Activated CD4-positive, alpha-beta T cell treated with anti-CD3 and anti-CD28 coated beads, Interleukin-2, Interleukin-6, amounts not matched to agents 100 ng/mL and 50 ng/mL, durations not matched to agents 16 hours and 8 hours (primary cell): ENCODE results near the gene C3orf20.
A peak's percentile ranks its signal among the peaks of the same experiment; 100 is the strongest.
"Not testable (repeated sequence)": the region's sequence is repeated elsewhere in the genome, so short reads cannot be mapped to it uniquely, and the experiment has no call there.

ENCODE experiments used
- DNase-seq: peaks from one replicate; pipeline ENCODE4 v3.0.0-alpha.2; 2020

The C3orf20 gene

DNA sequence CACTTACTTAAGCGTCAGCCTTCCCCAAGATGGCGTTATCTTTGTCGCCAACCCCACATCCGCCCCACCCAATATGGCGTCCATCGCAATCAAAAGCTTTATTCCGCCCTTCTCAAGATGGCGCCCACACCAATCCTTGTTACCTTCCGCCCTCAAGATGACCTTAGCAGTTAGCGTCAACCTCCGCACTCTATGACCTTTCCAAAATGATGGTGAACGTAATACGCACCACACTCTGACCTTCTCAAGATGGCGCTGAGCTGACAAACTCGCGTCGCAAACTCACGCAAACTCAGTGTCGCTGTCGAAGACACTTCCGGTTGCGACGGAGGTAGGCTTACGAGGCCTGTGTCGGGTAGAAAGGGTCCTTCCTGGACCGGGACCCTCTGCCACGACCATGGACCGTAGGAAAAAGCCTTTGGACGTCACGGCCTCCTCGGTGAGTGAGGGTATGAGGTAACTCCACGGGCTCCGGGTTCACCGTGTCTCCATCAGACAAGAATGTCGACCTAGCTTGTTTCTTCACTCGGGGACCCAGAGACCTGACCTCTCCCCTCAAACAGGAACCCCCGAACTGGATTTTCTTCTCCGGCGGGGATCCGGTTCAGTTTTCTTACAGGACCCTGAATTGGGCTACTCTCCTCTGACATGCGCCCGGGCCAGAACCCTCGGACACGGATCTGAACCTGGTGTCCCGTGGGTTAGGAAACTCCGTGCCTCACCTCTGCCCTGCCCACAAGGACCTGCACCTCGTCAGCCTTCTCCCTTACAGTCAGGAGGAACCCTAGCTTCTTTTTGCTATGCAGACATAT is 23.3 kb upstream of the C3orf20 start, which contains the start of gene CCDC174:
Gene CCDC174 (plus strand): TSS at position 323 of the 812 bp plus-strand sequence. CDS start 75 bp downstream, at position 398.
- peak; percentile 97 for DNase-seq

DNA sequence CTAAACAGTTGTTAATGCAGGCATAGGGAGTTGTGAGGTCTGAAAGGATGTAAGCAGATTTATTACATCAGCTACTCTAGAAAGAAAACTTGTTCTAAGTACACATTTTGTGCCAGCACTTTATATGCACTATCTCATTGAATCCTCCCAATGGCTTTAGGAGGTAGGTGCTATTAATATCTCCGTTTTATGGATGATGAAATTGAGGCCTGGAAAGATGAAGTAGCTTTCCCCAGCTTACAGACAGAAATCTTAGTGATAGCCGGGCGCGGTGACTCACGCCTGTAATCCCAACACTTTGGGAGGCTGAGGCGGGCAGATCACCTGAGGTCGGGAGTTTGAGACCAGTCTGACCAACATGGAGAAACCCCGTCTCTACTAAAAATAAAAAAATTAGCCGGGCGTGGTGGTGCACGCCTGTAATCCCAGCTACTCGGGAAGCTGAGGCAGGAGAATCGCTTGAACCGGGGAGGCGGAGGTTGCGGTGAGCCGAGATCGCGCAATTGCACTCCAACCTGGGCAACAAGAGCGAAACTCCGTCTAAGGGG is 22.5 kb upstream of the C3orf20 start:
- not testable (repeated sequence) for DNase-seq

GRCh38 chr3:14657579-14657978 is 17.4 kb upstream of the C3orf20 start:
- DNase-seq = no peak

DNA sequence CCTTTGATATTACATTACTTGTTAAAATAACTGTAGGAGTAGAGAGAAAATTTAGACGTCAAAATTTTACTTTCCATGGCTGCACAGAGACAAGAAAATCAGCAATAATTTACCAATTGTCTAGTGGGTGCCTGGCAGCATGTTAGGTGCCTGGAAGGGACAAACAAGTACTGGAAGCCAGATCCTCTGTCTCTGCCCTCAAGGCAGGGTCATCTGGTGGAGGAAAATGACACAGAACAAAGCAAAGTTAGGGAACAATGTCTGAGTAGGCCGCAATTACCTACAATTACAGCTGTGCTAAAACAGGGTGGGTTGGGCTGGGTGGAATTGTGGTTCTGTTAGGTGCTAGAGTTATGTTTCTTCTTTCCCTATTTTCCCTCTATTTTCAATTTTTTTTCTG is 16.0 kb upstream of the C3orf20 start:
- DNase-seq = no peak

- DNase-seq = no peak
Observed at GRCh38 chr3:14660942-14661341, 14.0 kb upstream of the C3orf20 start.

GRCh38 chr3:14663396-14664135 is 11.4 kb upstream of the C3orf20 start:
- DNase-seq = no peak

- DNase-seq = no peak
Observed at GRCh38 chr3:14664170-14664569, 10.8 kb upstream of the C3orf20 start.

DNA sequence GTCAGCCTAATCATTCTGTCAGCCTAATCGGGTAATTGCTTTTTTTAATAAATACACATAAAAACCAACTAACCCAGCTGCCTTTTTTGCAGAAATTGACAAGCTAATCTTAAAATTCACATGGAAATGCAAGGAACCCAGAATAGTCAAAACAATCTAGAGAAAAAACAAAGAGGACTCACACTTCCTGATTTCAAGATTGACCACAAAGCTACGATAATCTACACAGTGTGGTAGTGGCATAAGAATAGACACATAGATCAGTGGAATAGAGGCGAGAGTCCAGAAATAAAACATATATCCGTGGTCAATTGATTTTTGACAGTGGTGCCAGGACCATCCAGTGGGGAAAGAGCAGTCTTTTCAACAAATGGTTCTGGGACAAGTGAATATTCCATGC is 2.4 kb upstream of the C3orf20 start:
- DNase-seq = no peak

GRCh38 chr3:14676881-14677280 is 1.9 kb downstream of the C3orf20 start:
- no peak for DNase-seq

- DNase-seq = no peak
Observed at GRCh38 chr3:14678015-14678503, 3.1 kb downstream of the C3orf20 start.

- DNase-seq = no peak
Observed at GRCh38 chr3:14680115-14680514, 5.2 kb downstream of the C3orf20 start.

- no peak for DNase-seq
Observed at GRCh38 chr3:14680716-14681115, 5.8 kb downstream of the C3orf20 start.

DNA sequence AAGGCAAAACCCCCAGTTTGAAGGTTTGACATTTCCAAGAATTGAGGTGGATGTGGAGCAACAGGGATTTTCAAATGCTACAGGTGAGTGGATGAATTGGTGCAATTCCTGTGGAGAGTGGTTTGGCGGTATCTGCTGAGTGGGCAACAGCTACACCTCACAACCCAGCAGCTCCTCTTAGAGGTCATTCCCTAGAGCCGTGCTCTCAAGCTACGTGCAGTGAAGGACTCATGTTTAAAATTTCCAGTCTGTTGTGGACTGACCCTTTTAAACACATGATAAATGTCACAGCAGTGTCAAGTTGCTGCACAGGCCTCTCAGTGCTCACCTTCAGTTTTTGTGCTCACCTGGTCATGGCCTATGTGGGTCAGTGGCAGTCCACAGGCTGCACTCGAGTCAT is 9.5 kb downstream of the C3orf20 start:
- DNase-seq = no peak

DNA sequence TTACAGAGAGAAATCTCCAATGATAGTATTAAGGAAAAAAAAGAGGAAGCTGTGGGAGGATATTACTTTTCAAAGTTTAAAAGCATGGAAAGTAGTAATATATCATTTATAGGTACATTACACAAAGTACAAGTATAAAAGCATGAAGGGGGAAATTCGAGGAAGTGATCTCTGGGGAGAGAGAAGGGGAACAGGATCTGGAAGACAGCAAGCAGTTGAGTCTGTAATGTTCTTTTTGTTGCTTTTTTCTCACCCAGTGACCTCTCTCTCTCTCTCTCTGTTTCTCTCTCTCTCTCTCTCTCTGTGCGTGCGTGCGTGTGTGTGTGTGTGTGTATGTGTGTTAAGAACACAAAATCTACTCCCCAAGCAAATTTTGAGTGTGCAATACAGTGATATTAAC is 10.2 kb downstream of the C3orf20 start:
- no peak for DNase-seq

- no peak for DNase-seq
Observed at GRCh38 chr3:14687360-14687759, 12.4 kb downstream of the C3orf20 start.

DNA sequence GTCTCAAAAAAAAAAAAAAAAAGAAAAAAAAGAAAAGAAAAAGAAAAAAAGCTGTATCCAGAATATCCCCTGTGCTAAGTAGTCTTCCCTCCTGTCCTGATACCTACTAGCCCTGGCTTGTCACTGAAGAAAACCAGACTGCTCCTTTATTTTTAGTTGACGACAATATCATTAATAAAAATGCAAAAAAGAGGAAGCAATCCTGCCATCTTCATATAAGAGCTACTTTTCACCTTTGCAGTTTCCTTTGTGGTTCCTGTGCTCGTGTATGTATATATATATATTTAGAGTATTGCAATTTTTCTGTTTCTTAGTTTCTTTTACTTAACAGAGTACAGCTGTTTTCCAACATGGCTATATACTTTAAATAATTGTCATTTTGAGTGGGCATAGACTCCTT is 13.6 kb downstream of the C3orf20 start:
- no peak for DNase-seq

DNA sequence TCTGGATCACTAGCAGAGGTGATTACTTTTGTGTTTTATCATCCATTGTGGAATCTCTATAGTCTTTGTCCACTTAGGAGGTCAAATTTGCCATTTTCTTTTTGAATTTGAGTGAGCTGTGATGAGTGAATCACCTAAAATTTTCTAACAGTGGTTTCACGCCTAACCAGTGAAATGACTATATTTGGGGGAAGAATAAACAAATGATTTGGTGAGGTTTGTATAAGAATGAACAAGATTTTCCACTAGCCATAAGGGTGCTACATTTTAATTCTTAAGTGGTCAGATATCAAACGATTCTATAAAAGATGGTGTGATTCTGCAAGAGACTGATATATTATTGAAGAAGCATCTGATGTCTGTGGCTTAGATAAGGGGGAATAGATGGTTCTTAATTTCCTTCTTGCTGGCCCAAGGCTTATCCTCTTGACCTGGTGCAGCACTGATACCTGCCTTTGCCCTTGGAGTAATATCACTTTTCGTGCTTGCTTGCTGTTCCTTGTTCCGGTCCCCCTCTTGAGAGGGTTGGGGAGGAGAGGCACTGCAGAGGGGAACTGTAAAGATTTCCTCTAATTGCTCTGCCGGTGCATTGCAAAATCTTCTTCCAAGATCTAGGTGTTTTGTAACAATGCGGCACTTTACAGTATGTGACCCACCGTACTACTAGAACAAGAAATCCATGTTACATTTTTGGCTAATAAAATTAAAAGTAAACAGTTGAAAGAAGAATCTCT is 14.5 kb downstream of the C3orf20 start:
- peak; percentile 31 for DNase-seq

- DNase-seq = no peak
Observed at GRCh38 chr3:14691239-14691638, 16.3 kb downstream of the C3orf20 start.

DNA sequence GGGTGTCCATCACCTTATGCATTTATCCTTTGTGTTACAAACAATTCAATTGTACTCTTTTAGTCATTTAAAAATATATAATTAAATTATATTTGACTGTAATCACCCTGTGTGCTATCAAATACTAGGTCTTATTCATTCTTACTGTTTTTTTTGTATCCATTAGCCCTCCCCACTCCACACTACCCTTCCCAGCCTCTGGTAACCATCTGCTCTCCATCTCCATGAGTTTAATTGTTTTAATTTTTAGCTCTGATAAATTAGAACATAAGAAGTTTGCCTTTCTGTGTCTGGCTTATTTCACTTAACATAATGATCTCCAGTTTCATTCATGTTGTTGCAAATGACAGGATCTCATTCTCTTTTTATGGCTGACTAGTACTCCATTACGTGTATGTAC is 16.8 kb downstream of the C3orf20 start:
- DNase-seq = no peak

- no peak for DNase-seq
Observed at GRCh38 chr3:14698601-14699244, 23.8 kb downstream of the C3orf20 start.

- DNase-seq = no peak
Observed at GRCh38 chr3:14699643-14700042, 24.7 kb downstream of the C3orf20 start.

DNA sequence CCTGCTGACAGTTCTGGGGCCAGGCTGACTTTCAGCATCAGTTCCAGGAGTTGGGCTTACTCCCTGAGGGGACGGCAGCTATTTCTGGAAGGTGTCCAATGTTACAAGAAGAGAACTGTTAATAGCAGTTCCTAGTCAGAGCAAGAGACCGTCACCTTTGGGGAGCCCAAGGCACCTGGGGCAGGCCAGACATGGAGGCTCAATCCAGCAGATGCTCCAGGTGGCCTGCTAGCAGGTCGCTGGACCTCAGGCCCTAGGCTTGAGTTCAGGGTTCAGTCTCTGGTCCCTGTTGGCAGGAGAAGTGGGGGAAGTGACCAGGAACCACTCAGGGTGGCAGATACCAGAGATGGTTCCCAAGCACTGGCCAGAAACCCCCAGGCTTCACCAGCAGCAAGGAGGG is 25.9 kb downstream of the C3orf20 start:
- DNase-seq = no peak

DNA sequence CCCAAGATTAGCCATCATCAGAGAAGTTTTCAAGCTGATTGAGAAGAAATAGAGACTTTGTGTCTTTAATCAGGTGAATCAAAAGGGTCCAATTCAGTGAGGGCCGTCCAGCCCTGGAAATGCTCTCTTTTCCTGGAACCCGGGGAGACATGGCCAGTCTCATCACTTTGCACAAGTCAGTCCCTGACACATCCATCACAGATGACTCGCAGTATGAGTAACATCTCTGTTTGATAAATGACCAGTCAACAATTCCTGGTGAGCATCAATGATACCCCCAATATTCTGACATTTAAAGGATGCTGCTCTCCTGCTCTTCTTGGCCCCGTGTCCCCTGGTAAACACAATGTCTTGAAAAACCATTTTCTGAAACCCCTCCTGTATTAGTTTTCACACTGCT is 26.7 kb downstream of the C3orf20 start:
- DNase-seq = no peak
